Keratinocyte (primary cell): ENCODE results near the gene MALAT1. TPM values are rescaled to one million over a fixed set of nuclear protein-coding genes. Genes with fewer than 3 reads are reported as not detected.

Experiments used
- DNase-seq: peaks from one replicate; pipeline ENCODE4 v3.0.0-alpha.2; 2011; ENCODE audit warnings: low read depth, missing footprints, low spot score
- FAIRE-seq: peaks from 2 replicates; lab custom pipeline; 2011; peaks lifted over from hg19 to GRCh38; lab: Jason Lieb, UNC
- H2AFZ ChIP-seq: 2 replicates; pipeline ENCODE4 v1.6.0; 2012; ENCODE audit warnings: low read length, control low read depth, inconsistent platforms; ENCODE audit not compliant: control insufficient read depth
- H3K27ac ChIP-seq: 2 replicates; pipeline ENCODE4 v1.5.1; 2011; ENCODE audit warnings: low read length; ENCODE audit not compliant: control insufficient read depth, insufficient read depth
- H3K27me3 ChIP-seq: 3 replicates; pipeline ENCODE4 v1.6.0; 2011; ENCODE audit warnings: low read length; ENCODE audit not compliant: control insufficient read depth, insufficient read depth; ENCODE audit errors: extremely low read depth
- H3K36me3 ChIP-seq, 2 experiments: 2 replicates in 1 of 2; 3 replicates in 1 of 2; pipeline ENCODE4 v1.5.1; 2011; ENCODE audit warnings: low read length in 2 of 2, mild to moderate bottlenecking in 1 of 2; ENCODE audit not compliant: control insufficient read depth in 2 of 2, insufficient read depth in 2 of 2; ENCODE audit errors: extremely low read depth in 1 of 2
- H3K4me1 ChIP-seq: 3 replicates; pipeline ENCODE4 v1.5.1; 2011; ENCODE audit warnings: low read length; ENCODE audit not compliant: control insufficient read depth, insufficient read depth; ENCODE audit errors: extremely low read depth
- H3K4me2 ChIP-seq: 3 replicates; pipeline ENCODE4 v1.6.0; 2011; ENCODE audit warnings: low read depth, low read length; ENCODE audit not compliant: control insufficient read depth, insufficient read depth; ENCODE audit errors: extremely low read depth
- H3K4me3 ChIP-seq, 3 experiments: fragments of 200-600 bp in 1 of 3; sonication (generic) in 1 of 3; 2 replicates in 2 of 3; 3 replicates in 1 of 3; pipeline ENCODE4 v1.5.1; 2011 to 2016; ENCODE audit warnings: low read length in 3 of 3, mild to moderate bottlenecking in 3 of 3, control low read depth in 2 of 3, inconsistent platforms in 1 of 3, low read depth in 1 of 3, mixed read lengths in 1 of 3, mixed run types in 1 of 3, moderate library complexity in 1 of 3; ENCODE audit not compliant: control insufficient read depth in 2 of 3, insufficient read depth in 2 of 3; ENCODE audit errors: extremely low read depth in 1 of 3
- H3K79me2 ChIP-seq: 2 replicates; pipeline ENCODE4 v1.6.0; 2012; ENCODE audit warnings: low read length; ENCODE audit not compliant: control insufficient read depth, insufficient read depth
- H3K9ac ChIP-seq: 3 replicates; pipeline ENCODE4 v1.6.0; 2011; ENCODE audit warnings: low read length; ENCODE audit not compliant: control insufficient read depth, insufficient read depth; ENCODE audit errors: extremely low read depth
- H3K9me1 ChIP-seq: 3 replicates; pipeline ENCODE4 v1.6.0; 2011; ENCODE audit warnings: low read length; ENCODE audit not compliant: control insufficient read depth, insufficient read depth; ENCODE audit errors: extremely low read depth
- H3K9me3 ChIP-seq: 2 replicates; pipeline ENCODE4 v1.5.1; 2012; ENCODE audit warnings: low read depth, low read length; ENCODE audit not compliant: control insufficient read depth
- H4K20me1 ChIP-seq: 3 replicates; pipeline ENCODE4 v1.6.0; 2011; ENCODE audit warnings: low read length; ENCODE audit not compliant: control insufficient read depth, insufficient read depth; ENCODE audit errors: extremely low read depth
- CTCF ChIP-seq, 3 experiments: IDR thresholded peaks in 1 of 3; conservative IDR thresholded peaks in 1 of 3; optimal IDR thresholded peaks in 1 of 3; 2 replicates in 2 of 3; 3 replicates in 1 of 3; pipeline versions ENCODE3 to v1.5.1; 2011; ENCODE audit warnings: low read length in 3 of 3, mild to moderate bottlenecking in 3 of 3, moderate library complexity in 2 of 3, control low read depth in 1 of 3, inconsistent platforms in 1 of 3; ENCODE audit not compliant: insufficient read depth in 2 of 3; ENCODE audit errors: extremely low read depth in 1 of 3
- EZH2 ChIP-seq: IDR thresholded peaks from one replicate; pipeline ENCODE4 v1.6.1; 2012; ENCODE audit warnings: inconsistent platforms, mild to moderate bottlenecking, low read length, moderate library complexity
- dilution Hi-C: fragments of 300-500 bp; cut with MboI; formaldehyde crosslinking; loops from one replicate; pipeline ENCODE4 v1.7.0; 2020; ENCODE audit warnings: low sequenced_read_pairs; ENCODE audit not compliant: extremely low pct_ligation_motif_present
- polyA plus RNA-seq, 5 experiments: library from polyadenylated mRNA; depleted of rRNA in 3 of 5; stranded (reverse) in 3 of 5; stranded (forward) in 1 of 5; unstranded in 1 of 5; fragments of >200 nt; gene quantifications; 1 replicate in 1 of 5; 2 replicates in 3 of 5; 3 replicates in 1 of 5; pipeline versions ENCODE4 v1.2.1 to v1.2.3, GENCODE V29; 2011 to 2012; ENCODE audit warnings: missing spikeins in 2 of 5, low read depth in 1 of 5, low replicate concordance in 1 of 5

The MALAT1 gene
- polyA plus RNA-seq, 1 donor (not counting 4 experiments of a cell fraction or from before 2014, with no cell fraction given) = 1,768 TPM

- no peaks in the 10 kb centered on the region for H3K27me3 ChIP-seq
- dilution Hi-C loops = no loop called here
- H3K9ac ChIP-seq = peak overlapping the region; percentile 98
- TF ChIP-seq EZH2 (no peak), CTCF (optimal IDR thresholded peaks at IDR 0.05 in 1 of 3, IDR thresholded peaks at IDR 0.05 in 1 of 3, conservative IDR thresholded peaks at IDR 0.05 in 1 of 3; ENCODE audit: extremely low read depth in 1 of 3, insufficient read depth in 2 of 3, low read length in 3 of 3) (no peak)
- DNase-seq (no peak), FAIRE-seq (no peak)
- H3K4me1 ChIP-seq = peaks cover 26% of the 10 kb centered on the region
- H3K79me2 ChIP-seq = peaks cover 81% of the 10 kb centered on the region
- H3K9me3 ChIP-seq = no peaks in the 10 kb centered on the region
- no peak overlapping the region for H2AFZ ChIP-seq
- H3K4me2 ChIP-seq = peak overlapping the region; percentile 100
- H3K36me3 ChIP-seq = peaks cover 6 to 46% of the 10 kb centered on the region in 2 experiments
- H3K27ac ChIP-seq = peak overlapping the region; percentile 100
- H4K20me1 ChIP-seq = peaks cover 48% of the 10 kb centered on the region
- H3K4me3 ChIP-seq = peak overlapping the region; percentile 48 to 99 (median 94)
- H3K9me1 ChIP-seq = no peaks in the 10 kb centered on the region
Observed at GRCh38 chr11:65501186-65501471, 2.3 kb downstream of the MALAT1 start.

DNA sequence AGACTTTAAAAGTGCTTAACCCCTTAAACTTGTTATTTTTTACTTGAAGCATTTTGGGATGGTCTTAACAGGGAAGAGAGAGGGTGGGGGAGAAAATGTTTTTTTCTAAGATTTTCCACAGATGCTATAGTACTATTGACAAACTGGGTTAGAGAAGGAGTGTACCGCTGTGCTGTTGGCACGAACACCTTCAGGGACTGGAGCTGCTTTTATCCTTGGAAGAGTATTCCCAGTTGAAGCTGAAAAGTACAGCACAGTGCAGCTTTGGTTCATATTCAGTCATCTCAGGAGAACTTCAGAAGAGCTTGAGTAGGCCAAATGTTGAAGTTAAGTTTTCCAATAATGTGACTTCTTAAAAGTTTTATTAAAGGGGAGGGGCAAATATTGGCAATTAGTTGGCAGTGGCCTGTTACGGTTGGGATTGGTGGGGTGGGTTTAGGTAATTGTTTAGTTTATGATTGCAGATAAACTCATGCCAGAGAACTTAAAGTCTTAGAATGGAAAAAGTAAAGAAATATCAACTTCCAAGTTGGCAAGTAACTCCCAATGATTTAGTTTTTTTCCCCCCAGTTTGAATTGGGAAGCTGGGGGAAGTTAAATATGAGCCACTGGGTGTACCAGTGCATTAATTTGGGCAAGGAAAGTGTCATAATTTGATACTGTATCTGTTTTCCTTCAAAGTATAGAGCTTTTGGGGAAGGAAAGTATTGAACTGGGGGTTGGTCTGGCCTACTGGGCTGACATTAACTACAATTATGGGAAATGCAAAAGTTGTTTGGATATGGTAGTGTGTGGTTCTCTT is 2.8 kb downstream of the MALAT1 start:
- dilution Hi-C loops = no loop called here
- H3K4me3 ChIP-seq = peak overlapping the region; percentile 48 to 99 (median 94)
- H3K9me1 ChIP-seq = no peaks in the 10 kb centered on the region
- no peak for TF ChIP-seq CTCF (optimal IDR thresholded peaks at IDR 0.05 in 1 of 3, IDR thresholded peaks at IDR 0.05 in 1 of 3, conservative IDR thresholded peaks at IDR 0.05 in 1 of 3; ENCODE audit: extremely low read depth in 1 of 3, insufficient read depth in 2 of 3, low read length in 3 of 3)
- H3K27ac ChIP-seq = peak overlapping the region; percentile 100
- H4K20me1 ChIP-seq = peaks cover 48% of the 10 kb centered on the region
- H3K27me3 ChIP-seq = no peaks in the 10 kb centered on the region
- FAIRE-seq (no peak), DNase-seq (no peak)
- H3K36me3 ChIP-seq = peaks cover 6 to 46% of the 10 kb centered on the region in 2 experiments
- peaks cover 79% of the 10 kb centered on the region for H3K79me2 ChIP-seq
- peak overlapping the region; percentile 100 for H3K4me2 ChIP-seq
- peak overlapping the region; percentile 98 for H3K9ac ChIP-seq
- H3K4me1 ChIP-seq = peaks cover 25% of the 10 kb centered on the region
- H2AFZ ChIP-seq = no peak overlapping the region
- H3K9me3 ChIP-seq = no peaks in the 10 kb centered on the region
